ENCODE results near the gene CCHCR1. TPM values are rescaled to one million over a fixed set of nuclear protein-coding genes. Genes with fewer than 3 reads are reported as not detected.

CCHCR1 gene
- total RNA-seq, 1 experiment from 2014 or later = 31.3 TPM

- Histone ChIP-seq H3K27ac (ENCODE audit: low read length) (no peak overlapping the region), H3K4me3 (ENCODE audit: low read length) (no peak overlapping the region), H3K9me2 (replicated peaks; ENCODE audit: low read length) (no peaks in the 10 kb centered on the region), H3K79me2 (ENCODE audit: low read length) (no peaks in the 10 kb centered on the region), H3K4me2 (ENCODE audit: low read length) (no peak overlapping the region), H4K20me1 (ENCODE audit: low read length) (no peaks in the 10 kb centered on the region), H3K27me3 (ENCODE audit: low read length) (no peaks in the 10 kb centered on the region), H3F3A (ENCODE audit: low read length, unreplicated experiment) (no peaks in the 10 kb centered on the region), H3K9ac (ENCODE audit: low read length) (no peak overlapping the region), H2AFZ (ENCODE audit: low read length) (no peak overlapping the region), H3K9me3 (ENCODE audit: low read length) (no peaks in the 10 kb centered on the region), H3K4me1 (ENCODE audit: insufficient read depth, low read length) (peaks cover 4% of the 10 kb centered on the region; the same call in 1 of the 2 replicates), H3K36me3 (ENCODE audit: low read depth, low read length) (no peaks in the 10 kb centered on the region)
- POLR2A ChIA-PET (ENCODE audit: unreplicated experiment) = no interaction called here
- no TSS peak for BruUV-seq (replicated peaks)
- DNase-seq (no peak), ATAC-seq (no peak)
- TF ChIP-seq CTCF (conservative IDR thresholded peaks at IDR 0.05; ENCODE audit: low read depth, low read length) = no peak
- intact Hi-C loops (cut with micrococcal nuclease) = no loop called here
- CTCF ChIA-PET = no interaction called here
These were observed 15.2 kb downstream of the CCHCR1 start for GRCh38 chr6:31142361-31142761.

GRCh38 chr6:31140643-31141042, 17.0 kb downstream of the CCHCR1 start:
- no peak overlapping the region for H3K4me3 ChIP-seq (ENCODE audit: low read length)
- no peaks in the 10 kb centered on the region for H4K20me1 ChIP-seq (ENCODE audit: low read length)
- H3K9ac ChIP-seq (ENCODE audit: low read length) = no peak overlapping the region
- ATAC-seq (no peak), DNase-seq (no peak)
- H3K4me2 ChIP-seq (ENCODE audit: low read length) = no peak overlapping the region
- BruUV-seq (replicated peaks) = no TSS peak
- no peak overlapping the region for H2AFZ ChIP-seq (ENCODE audit: low read length)
- no peak overlapping the region for H3K27ac ChIP-seq (ENCODE audit: low read length)
- H3K27me3 ChIP-seq (ENCODE audit: low read length) = no peaks in the 10 kb centered on the region
- H3K4me1 ChIP-seq (ENCODE audit: insufficient read depth, low read length) = peaks cover 4% of the 10 kb centered on the region; the same call in 1 of the 2 replicates
- no peaks in the 10 kb centered on the region for H3K36me3 ChIP-seq (ENCODE audit: low read depth, low read length)
- H3K9me2 ChIP-seq (replicated peaks; ENCODE audit: low read length) = no peaks in the 10 kb centered on the region
- no peaks in the 10 kb centered on the region for H3K9me3 ChIP-seq (ENCODE audit: low read length)
- H3K79me2 ChIP-seq (ENCODE audit: low read length) = no peaks in the 10 kb centered on the region
- intact Hi-C loops (cut with micrococcal nuclease) = no loop called here
- ChIA-PET POLR2A (ENCODE audit: unreplicated experiment) (no interaction called here), CTCF (no interaction called here)
- H3F3A ChIP-seq (ENCODE audit: low read length, unreplicated experiment) = no peaks in the 10 kb centered on the region
- TF ChIP-seq CTCF (conservative IDR thresholded peaks at IDR 0.05; ENCODE audit: low read depth, low read length) (no peak), EZH2phosphoT487 (IDR thresholded peaks at IDR 0.05; ENCODE audit: borderline replicate concordance, low read length) (no peak), EZH2 (IDR thresholded peaks at IDR 0.05; ENCODE audit: low read length, unreplicated experiment) (no peak)

GRCh38 chr6:31139599-31139998, 18.0 kb downstream of the CCHCR1 start:
- Histone ChIP-seq H3K36me3 (ENCODE audit: low read depth, low read length) (no peaks in the 10 kb centered on the region), H3K4me2 (ENCODE audit: low read length) (no peak overlapping the region), H3F3A (ENCODE audit: low read length, unreplicated experiment) (no peaks in the 10 kb centered on the region), H4K20me1 (ENCODE audit: low read length) (no peaks in the 10 kb centered on the region), H3K79me2 (ENCODE audit: low read length) (no peaks in the 10 kb centered on the region), H3K4me3 (ENCODE audit: low read length) (no peak overlapping the region), H3K9ac (ENCODE audit: low read length) (no peak overlapping the region), H3K9me3 (ENCODE audit: low read length) (no peaks in the 10 kb centered on the region), H3K27ac (ENCODE audit: low read length) (no peak overlapping the region), H3K4me1 (ENCODE audit: insufficient read depth, low read length) (peaks cover 4% of the 10 kb centered on the region; the same call in 1 of the 2 replicates), H3K27me3 (ENCODE audit: low read length) (no peaks in the 10 kb centered on the region), H2AFZ (ENCODE audit: low read length) (no peak overlapping the region), H3K9me2 (replicated peaks; ENCODE audit: low read length) (no peaks in the 10 kb centered on the region)
- DNase-seq = peak; percentile 30
- ATAC-seq = no peak
- intact Hi-C loops (cut with micrococcal nuclease) = no loop called here
- no TSS peak for BruUV-seq (replicated peaks)
- ChIA-PET POLR2A (ENCODE audit: unreplicated experiment) (interaction anchor here (0.8 kb wide), 1 partner anchor 19 kb away, joined by 3 read pairs; the partner anchor contains the start of gene TCF19), CTCF (no interaction called here)
- no peak for TF ChIP-seq EZH2 (IDR thresholded peaks at IDR 0.05; ENCODE audit: low read length, unreplicated experiment)
- no peak for TF ChIP-seq EZH2phosphoT487 (IDR thresholded peaks at IDR 0.05; ENCODE audit: borderline replicate concordance, low read length)
- TF ChIP-seq CTCF (conservative IDR thresholded peaks at IDR 0.05; ENCODE audit: low read depth, low read length) = no peak
